Measurements from ENCODE around the gene ALKBH3. TPM values are rescaled to one million over a fixed set of nuclear protein-coding genes. Genes with fewer than 3 reads are reported as not detected.

Gene ALKBH3
- total and polyA plus RNA-seq, 2 donors (not counting 3 experiments of a cell fraction or from before 2014, with no cell fraction given), result 28.0 to 34.7 TPM

- H4K20me1 ChIP-seq (replicated peaks; ENCODE audit: control insufficient read depth, extremely low read depth, insufficient read depth, low read length), result peaks cover 4% of the 10 kb centered on the region
- H2AFZ ChIP-seq (ENCODE audit: low read depth, low read length), result no peak overlapping the region
- H3K27me3 ChIP-seq (ENCODE audit: control insufficient read depth in 2 of 2, insufficient read depth in 2 of 2, low read length in 2 of 2), result no peaks in the 10 kb centered on the region
- FAIRE-seq (peak; percentile 99), DNase-seq (ENCODE audit: low read depth, low spot score) (peak; percentile 96)
- no peak overlapping the region for H3K9ac ChIP-seq (replicated peaks; ENCODE audit: extremely low read depth, insufficient read depth, low read length)
- no peaks in the 10 kb centered on the region for H3K9me3 ChIP-seq (replicated peaks; ENCODE audit: control insufficient read depth, insufficient read depth, low read length)
- dilution Hi-C loops (cut with MboI; ENCODE audit: extremely low pct_ligation_motif_present, low sequenced_read_pairs), result no loop called here
- peak overlapping the region; percentile 75 for H3K27ac ChIP-seq (ENCODE audit: insufficient read depth, low read depth, low read length)
- no peak overlapping the region for H3K4me3 ChIP-seq (replicated peaks in 1 of 3; ENCODE audit: insufficient read depth in 1 of 3, low read depth in 1 of 3, low read length in 3 of 3)
- no peak overlapping the region for H3K4me2 ChIP-seq (ENCODE audit: insufficient read depth, low read length)
- POLR2A ChIA-PET, result interaction anchor here (0.7 to 2.5 kb wide), 2 partner anchors 22 to 147 kb away, joined by 3 to 8 read pairs; partner anchors contain the start of gene C11orf96
- BruUV-seq (replicated peaks), result TSS peak; percentile 29
- TF ChIP-seq POLR2AphosphoS5 (IDR thresholded peaks at IDR 0.05; ENCODE audit: insufficient read depth, low read depth, low read length) (peak; percentile 89), MAX (IDR thresholded peaks at IDR 0.05; ENCODE audit: insufficient read depth, insufficient read length) (peak; percentile 81), GATA2 (IDR thresholded peaks at IDR 0.05; ENCODE audit: insufficient read depth, insufficient read length, low read depth, low read length) (peak; percentile 61), FOS (IDR thresholded peaks at IDR 0.05; ENCODE audit: borderline replicate concordance, insufficient read depth, low read length) (peak; percentile 98), JUN (IDR thresholded peaks at IDR 0.05; ENCODE audit: borderline replicate concordance, insufficient read depth, insufficient read length, low read depth) (peak; percentile 92), EZH2 (IDR thresholded peaks at IDR 0.05; ENCODE audit: borderline replicate concordance, low read depth, low read length, severe bottlenecking) (no peak), POLR2A (IDR thresholded peaks at IDR 0.05; ENCODE audit: low read depth, low read length) (no peak), MYC (IDR thresholded peaks at IDR 0.05; ENCODE audit: low read depth, low read length) (no peak)
- TF ChIP-seq, protein P1, sequence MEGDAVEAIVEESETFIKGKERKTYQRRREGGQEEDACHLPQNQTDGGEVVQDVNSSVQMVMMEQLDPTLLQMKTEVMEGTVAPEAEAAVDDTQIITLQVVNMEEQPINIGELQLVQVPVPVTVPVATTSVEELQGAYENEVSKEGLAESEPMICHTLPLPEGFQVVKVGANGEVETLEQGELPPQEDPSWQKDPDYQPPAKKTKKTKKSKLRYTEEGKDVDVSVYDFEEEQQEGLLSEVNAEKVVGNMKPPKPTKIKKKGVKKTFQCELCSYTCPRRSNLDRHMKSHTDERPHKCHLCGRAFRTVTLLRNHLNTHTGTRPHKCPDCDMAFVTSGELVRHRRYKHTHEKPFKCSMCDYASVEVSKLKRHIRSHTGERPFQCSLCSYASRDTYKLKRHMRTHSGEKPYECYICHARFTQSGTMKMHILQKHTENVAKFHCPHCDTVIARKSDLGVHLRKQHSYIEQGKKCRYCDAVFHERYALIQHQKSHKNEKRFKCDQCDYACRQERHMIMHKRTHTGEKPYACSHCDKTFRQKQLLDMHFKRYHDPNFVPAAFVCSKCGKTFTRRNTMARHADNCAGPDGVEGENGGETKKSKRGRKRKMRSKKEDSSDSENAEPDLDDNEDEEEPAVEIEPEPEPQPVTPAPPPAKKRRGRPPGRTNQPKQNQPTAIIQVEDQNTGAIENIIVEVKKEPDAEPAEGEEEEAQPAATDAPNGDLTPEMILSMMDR (IDR thresholded peaks at IDR 0.05; ENCODE audit: extremely low read depth in 1 of 2, insufficient read depth in 1 of 2, low read depth in 1 of 2, low read length in 2 of 2), result no peak
- no peaks in the 10 kb centered on the region for H3K79me2 ChIP-seq (ENCODE audit: control insufficient read depth, insufficient read depth, low read length)
- CTCF ChIA-PET, result interaction anchor here (1.2 to 2.1 kb wide), 4 partner anchors 10 to 31 kb away, joined by 3 to 15 read pairs (median 7); no protein-coding TSS in a partner anchor
- intact Hi-C loops (cut with micrococcal nuclease), result loop anchor here (1.0 kb wide), 1 partner anchor 23 kb away; no protein-coding TSS in a partner anchor
- H3K36me3 ChIP-seq (ENCODE audit: control insufficient read depth in 2 of 2, extremely low read depth in 1 of 2, insufficient read depth in 2 of 2, low read length in 2 of 2), result peaks cover 0 to 3% of the 10 kb centered on the region in 2 experiments
- peaks cover 39% of the 10 kb centered on the region for H3K4me1 ChIP-seq (ENCODE audit: control insufficient read depth, extremely low read depth, insufficient read depth, low read length)
- H3K9me1 ChIP-seq (replicated peaks; ENCODE audit: control insufficient read depth, extremely low read depth, insufficient read depth, low read length), result no peaks in the 10 kb centered on the region
Observed at GRCh38 chr11:43920598-43921419, 40.2 kb downstream of the ALKBH3 start.

Measured in endothelial cell of umbilical vein (primary cell).